Measurements from ENCODE around the gene RNU11. TPM values are rescaled to one million over a fixed set of nuclear protein-coding genes. Genes with fewer than 3 reads are reported as not detected.
"Not testable (repeated sequence)": the region's sequence is repeated elsewhere in the genome, so short reads cannot be mapped to it uniquely, and the experiment has no call there.

RNU11 gene
- total RNA-seq, 2 donors from 2014 or later = not detected

DNA sequence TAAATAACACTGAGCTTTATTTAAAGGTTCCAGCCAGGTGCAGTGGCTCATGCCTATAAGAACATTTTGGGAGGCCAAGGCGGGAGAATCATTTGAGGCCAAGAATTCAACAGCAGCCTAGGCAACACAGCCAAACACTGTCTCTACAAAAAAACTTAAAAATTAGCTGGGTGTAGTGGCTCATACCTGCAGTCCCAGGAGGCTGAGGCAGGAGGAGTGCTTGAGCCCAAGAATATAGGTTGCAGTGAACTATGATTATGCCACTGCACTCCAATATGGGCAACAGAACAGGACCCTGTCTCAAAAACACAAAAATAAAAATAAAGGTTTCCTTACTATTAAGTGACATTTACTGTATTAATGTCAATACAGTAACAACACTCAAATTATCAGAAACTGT lies 7.6 kb upstream of the RNU11 start:
- no peaks in the 10 kb centered on the region for H3K27me3 ChIP-seq
- no peaks in the 10 kb centered on the region for H3K36me3 ChIP-seq (replicated peaks in 1 of 2; ENCODE audit: insufficient read depth in 1 of 2, low read depth in 2 of 2)
- no peak overlapping the region for H3K4me3 ChIP-seq
- TF ChIP-seq, protein P1, sequence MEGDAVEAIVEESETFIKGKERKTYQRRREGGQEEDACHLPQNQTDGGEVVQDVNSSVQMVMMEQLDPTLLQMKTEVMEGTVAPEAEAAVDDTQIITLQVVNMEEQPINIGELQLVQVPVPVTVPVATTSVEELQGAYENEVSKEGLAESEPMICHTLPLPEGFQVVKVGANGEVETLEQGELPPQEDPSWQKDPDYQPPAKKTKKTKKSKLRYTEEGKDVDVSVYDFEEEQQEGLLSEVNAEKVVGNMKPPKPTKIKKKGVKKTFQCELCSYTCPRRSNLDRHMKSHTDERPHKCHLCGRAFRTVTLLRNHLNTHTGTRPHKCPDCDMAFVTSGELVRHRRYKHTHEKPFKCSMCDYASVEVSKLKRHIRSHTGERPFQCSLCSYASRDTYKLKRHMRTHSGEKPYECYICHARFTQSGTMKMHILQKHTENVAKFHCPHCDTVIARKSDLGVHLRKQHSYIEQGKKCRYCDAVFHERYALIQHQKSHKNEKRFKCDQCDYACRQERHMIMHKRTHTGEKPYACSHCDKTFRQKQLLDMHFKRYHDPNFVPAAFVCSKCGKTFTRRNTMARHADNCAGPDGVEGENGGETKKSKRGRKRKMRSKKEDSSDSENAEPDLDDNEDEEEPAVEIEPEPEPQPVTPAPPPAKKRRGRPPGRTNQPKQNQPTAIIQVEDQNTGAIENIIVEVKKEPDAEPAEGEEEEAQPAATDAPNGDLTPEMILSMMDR (IDR thresholded peaks at IDR 0.05) = no peak
- no peak for TF ChIP-seq POLR2A (IDR thresholded peaks at IDR 0.05)
- DNase-seq (no peak), ATAC-seq (no peak)
- WGBS, 2 donors = 82 to 100% methylated on average over 1 of the region's 1 CpG
- no peak overlapping the region for H3K27ac ChIP-seq
- intact Hi-C loops (cut with DNase I) = no loop called here
- H3K9me3 ChIP-seq = no peaks in the 10 kb centered on the region
- peaks cover 26% of the 10 kb centered on the region for H3K4me1 ChIP-seq

DNA sequence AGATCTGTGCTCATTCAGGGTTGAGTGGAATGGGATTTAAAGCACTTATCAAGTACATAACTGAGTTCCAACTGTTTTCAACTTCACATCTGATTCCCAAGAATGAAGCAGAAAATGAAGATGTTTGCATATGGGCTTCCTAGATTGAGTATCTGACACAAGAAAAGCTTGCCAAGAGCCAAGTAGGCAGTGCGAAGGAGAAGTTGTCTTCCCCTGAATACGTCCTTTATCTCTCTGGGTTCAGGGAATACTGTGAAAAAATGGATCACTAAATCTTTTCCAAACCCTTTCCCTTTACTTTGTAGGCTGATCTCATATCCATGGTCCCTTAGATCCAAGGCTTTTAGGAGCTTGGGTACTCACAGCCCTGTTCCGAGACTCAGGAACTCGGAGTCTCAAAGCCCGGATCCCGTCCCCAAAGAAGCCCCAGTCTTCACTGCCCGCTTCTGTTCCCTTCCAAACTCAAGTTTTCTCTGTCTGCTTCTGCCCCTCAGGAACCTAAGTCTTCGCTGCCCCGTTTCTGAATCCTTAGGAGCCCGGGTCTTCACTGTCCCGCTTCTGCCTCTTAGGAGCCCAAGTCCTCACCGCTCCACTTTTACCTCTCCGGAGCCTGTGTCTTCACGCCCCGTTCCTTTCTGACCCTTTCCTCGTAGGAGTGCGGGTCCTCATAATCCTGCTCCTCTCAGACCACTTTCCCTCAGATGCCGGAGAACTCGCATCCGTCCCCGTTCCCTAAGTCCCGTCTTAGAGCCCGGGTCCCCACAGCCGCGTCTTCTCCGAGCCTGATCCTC lies 6.1 kb upstream of the RNU11 start:
- ATAC-seq = peak; percentile 36
- TF ChIP-seq, protein P1 (IDR thresholded peaks at IDR 0.05) = no peak
- TF ChIP-seq POLR2A (IDR thresholded peaks at IDR 0.05) = no peak
- Histone ChIP-seq H3K27me3 (no peaks in the 10 kb centered on the region), H3K4me1 (peaks cover 29% of the 10 kb centered on the region), H3K4me3 (peak overlapping the region; percentile 57 to 69), H3K9me3 (no peaks in the 10 kb centered on the region), H3K36me3 (replicated peaks in 1 of 2; ENCODE audit: insufficient read depth in 1 of 2, low read depth in 2 of 2) (no peaks in the 10 kb centered on the region), H3K27ac (peak overlapping the region; percentile 85 to 97 (median 94))
- DNase-seq = no peak
- intact Hi-C loops (cut with DNase I) = no loop called here
- WGBS, 2 donors = 0% methylated on average over 26 of the region's 26 CpGs

DNA sequence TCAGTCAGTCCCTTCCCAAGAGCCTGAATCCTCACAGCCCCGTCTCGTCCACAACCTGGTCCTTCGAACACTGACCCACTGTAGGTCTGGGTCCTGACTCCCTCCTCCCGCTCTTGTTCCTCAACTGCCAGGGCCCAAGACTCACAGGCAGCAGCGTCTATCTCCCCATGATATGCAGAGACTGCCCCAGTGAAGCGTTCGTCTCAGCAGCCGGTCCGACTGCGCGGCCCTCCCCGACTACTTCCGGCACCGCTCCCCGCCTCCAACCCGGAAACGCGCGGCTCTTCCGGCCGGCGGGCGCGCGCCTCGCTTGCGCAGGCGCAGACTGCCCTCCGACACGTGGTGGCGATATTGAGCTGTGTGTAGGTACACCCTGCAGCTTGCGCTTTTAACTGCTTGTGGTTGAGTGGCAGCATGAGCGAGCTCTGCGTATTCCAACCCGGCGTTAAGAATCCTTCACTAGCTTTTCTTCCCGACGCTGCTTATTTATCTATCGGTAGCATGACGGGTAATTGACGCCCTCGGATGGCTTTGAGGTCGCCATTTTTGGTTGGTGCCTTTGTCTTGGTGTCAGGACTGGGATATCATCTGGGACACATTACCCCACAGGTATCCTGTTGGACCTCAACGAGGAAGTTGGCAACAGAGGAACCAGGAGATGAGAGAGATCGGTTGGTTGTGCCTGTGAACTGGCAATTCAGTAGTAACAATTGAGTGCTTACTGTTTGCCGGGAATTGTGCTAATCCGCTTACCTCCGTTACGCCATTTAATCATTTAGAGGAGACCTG lies 5.4 kb upstream of the RNU11 start, which contains the start of gene TAF12:
Gene TAF12 (minus strand): TSS at position 221 of the 789 bp plus-strand sequence. CDS start 20,986 bp downstream, outside the sequence.
- intact Hi-C loops (cut with DNase I) = no loop called here
- TF ChIP-seq, protein P1 (IDR thresholded peaks at IDR 0.05) = peak in 4 of 7 experiments; percentile 36 to 58 (median 43)
- peak; percentile 95 to 99 (median 99) for TF ChIP-seq POLR2A (IDR thresholded peaks at IDR 0.05)
- Histone ChIP-seq H3K4me3 (peak within 1 kb of the TSS; percentile 57 to 69), H3K27ac (peak within 1 kb of the TSS; percentile 85 to 97 (median 94)), H3K27me3 (no peaks in the 10 kb centered on the region), H3K36me3 (replicated peaks in 1 of 2; ENCODE audit: insufficient read depth in 1 of 2, low read depth in 2 of 2) (no peaks in the 10 kb centered on the region), H3K9me3 (no peaks in the 10 kb centered on the region), H3K4me1 (peaks cover 37% of the 10 kb centered on the region)
- peak; percentile 94 to 95 (median 94) for DNase-seq
- peak; percentile 96 for ATAC-seq
- WGBS, 2 donors = 0 to 1% methylated on average over 15 to 49 of the region's 49 CpGs

DNA sequence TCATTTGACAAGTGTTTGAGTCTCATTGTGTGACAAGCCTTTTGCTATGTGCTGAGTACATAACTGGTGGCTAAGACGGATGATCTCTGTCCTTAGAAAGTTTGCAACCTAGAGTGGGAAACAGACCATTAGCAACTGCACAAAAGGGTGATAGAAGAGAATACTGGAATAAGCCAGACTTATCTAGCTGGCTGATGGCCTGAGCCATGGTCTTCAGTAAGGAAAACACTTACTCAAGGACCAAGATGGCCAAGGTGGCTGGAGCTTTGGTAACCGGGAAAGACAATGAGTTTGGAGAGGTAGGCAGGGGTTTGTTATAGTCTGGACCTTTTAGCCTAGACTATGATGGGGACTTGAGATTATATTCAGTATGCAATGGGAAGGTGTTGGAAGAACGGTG lies 3.9 kb upstream of the RNU11 start:
- ATAC-seq (no peak), DNase-seq (no peak)
- Histone ChIP-seq H3K27ac (peak overlapping the region in 3 of 4 donors; percentile 85 to 97 (median 93)), H3K36me3 (replicated peaks in 1 of 2; ENCODE audit: insufficient read depth in 1 of 2, low read depth in 2 of 2) (no peaks in the 10 kb centered on the region), H3K4me3 (no peak overlapping the region), H3K4me1 (peaks cover 44% of the 10 kb centered on the region), H3K9me3 (no peaks in the 10 kb centered on the region), H3K27me3 (no peaks in the 10 kb centered on the region)
- TF ChIP-seq, protein P1 (IDR thresholded peaks at IDR 0.05) = no peak
- no peak for TF ChIP-seq POLR2A (IDR thresholded peaks at IDR 0.05)
- 60 to 86% methylated on average over 3 of the region's 3 CpGs for WGBS, 2 donors
- intact Hi-C loops (cut with DNase I) = no loop called here

DNA sequence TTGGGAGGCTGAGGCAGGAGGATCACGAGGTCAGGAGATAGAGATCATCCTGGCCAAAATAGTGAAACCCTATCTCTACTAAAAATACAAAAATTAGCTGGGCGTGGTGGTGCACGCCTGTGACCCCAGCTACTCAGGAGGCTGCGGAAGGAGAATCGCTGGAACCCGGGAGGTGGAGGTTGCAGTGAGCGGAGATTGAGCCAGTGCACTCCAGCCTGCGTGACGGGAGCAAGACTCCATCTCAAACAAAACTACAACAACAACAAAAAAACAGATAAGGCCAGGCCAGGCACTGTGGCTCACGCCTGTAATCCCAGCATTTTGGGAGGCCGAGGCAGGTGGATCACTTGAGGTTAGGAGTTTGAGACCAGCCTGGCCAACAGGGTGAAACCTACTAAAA lies 3.0 kb upstream of the RNU11 start:
- ATAC-seq; H3K36me3 ChIP-seq (replicated peaks in 1 of 2; ENCODE audit: insufficient read depth in 1 of 2, low read depth in 2 of 2); intact Hi-C loops (cut with DNase I); DNase-seq; H3K27me3 ChIP-seq; H3K4me3 ChIP-seq; H3K27ac ChIP-seq; H3K9me3 ChIP-seq: not testable (repeated sequence)
- H3K4me1 ChIP-seq = peaks cover 44% of the 10 kb centered on the region
- 89 to 96% methylated on average over 10 to 11 of the region's 11 CpGs for WGBS, 2 donors

All from body of pancreas (tissue), 4 donors.